Ishikawa (cell line): ENCODE results near the gene SMIM27.

Experiments
- CEBPB ChIP-seq: IDR thresholded peaks from 2 replicates; pipeline ENCODE4 v1.6.1; 2012
- CREB1 ChIP-seq: IDR thresholded peaks from 2 replicates; pipeline ENCODE4 v1.6.1; 2012; ENCODE audit warnings: low read depth
- EGR1 ChIP-seq: IDR thresholded peaks from 2 replicates; pipeline ENCODE4 v1.6.1; 2012
- EP300 ChIP-seq: IDR thresholded peaks from 2 replicates; pipeline ENCODE4 v1.6.1; 2012; ENCODE audit warnings: borderline replicate concordance
- FOXM1 ChIP-seq: IDR thresholded peaks from 2 replicates; pipeline ENCODE4 v1.6.1; 2012; ENCODE audit warnings: low read depth, borderline replicate concordance
- NFIC ChIP-seq: IDR thresholded peaks from 2 replicates; pipeline ENCODE4 v1.6.1; 2012
- RAD21 ChIP-seq: IDR thresholded peaks from 2 replicates; pipeline ENCODE4 v1.6.1; 2012; ENCODE audit warnings: low read depth
- TAF1 ChIP-seq: IDR thresholded peaks from 2 replicates; pipeline ENCODE4 v1.6.1; 2012; ENCODE audit warnings: low read depth, mild to moderate bottlenecking
- TCF12 ChIP-seq: IDR thresholded peaks from 2 replicates; pipeline ENCODE4 v1.6.1; 2012; ENCODE audit warnings: low read depth
- TEAD4 ChIP-seq: IDR thresholded peaks from 2 replicates; pipeline ENCODE4 v1.6.1; 2012
- YY1 ChIP-seq: IDR thresholded peaks from 2 replicates; pipeline ENCODE4 v1.6.1; 2012; ENCODE audit warnings: low read depth
- ZBTB7A ChIP-seq: IDR thresholded peaks from 2 replicates; pipeline ENCODE4 v1.6.1; 2012; ENCODE audit warnings: low read depth
- TF ChIP-seq, protein P1 (sequence below): IDR thresholded peaks from 2 replicates; pipeline ENCODE4 v1.6.1; 2012
- TF ChIP-seq, protein P2 (sequence below): IDR thresholded peaks from 2 replicates; pipeline ENCODE4 v1.6.1; 2012
- TF ChIP-seq, protein P3 (sequence below): IDR thresholded peaks from 2 replicates; pipeline ENCODE4 v1.6.1; 2012; ENCODE audit warnings: low read depth, mild to moderate bottlenecking

The SMIM27 gene

DNA sequence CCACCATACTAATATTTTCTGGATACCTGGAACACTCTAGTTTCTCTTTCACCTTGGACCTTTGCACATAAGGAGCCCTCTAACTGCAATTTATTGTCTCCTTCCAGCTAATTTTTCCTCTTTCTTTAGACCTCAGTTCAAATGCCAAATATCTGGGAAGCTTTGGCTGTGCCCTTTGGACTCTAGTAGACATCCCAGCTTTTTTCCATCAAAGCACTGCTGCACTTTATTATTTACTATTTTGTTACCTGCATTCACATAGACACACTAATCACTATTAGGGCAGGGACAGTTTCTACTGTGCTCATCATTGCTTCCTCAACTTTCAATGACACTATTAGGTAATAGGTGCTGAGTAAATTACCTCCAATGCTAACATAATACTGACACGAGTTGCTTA is 28.2 kb upstream of the SMIM27 start:
- TF ChIP-seq, protein P1, sequence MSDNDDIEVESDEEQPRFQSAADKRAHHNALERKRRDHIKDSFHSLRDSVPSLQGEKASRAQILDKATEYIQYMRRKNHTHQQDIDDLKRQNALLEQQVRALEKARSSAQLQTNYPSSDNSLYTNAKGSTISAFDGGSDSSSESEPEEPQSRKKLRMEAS: no peak
- TF ChIP-seq, protein P2, sequence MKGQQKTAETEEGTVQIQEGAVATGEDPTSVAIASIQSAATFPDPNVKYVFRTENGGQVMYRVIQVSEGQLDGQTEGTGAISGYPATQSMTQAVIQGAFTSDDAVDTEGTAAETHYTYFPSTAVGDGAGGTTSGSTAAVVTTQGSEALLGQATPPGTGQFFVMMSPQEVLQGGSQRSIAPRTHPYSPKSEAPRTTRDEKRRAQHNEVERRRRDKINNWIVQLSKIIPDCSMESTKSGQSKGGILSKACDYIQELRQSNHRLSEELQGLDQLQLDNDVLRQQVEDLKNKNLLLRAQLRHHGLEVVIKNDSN: no peak
- TF ChIP-seq, protein P3, sequence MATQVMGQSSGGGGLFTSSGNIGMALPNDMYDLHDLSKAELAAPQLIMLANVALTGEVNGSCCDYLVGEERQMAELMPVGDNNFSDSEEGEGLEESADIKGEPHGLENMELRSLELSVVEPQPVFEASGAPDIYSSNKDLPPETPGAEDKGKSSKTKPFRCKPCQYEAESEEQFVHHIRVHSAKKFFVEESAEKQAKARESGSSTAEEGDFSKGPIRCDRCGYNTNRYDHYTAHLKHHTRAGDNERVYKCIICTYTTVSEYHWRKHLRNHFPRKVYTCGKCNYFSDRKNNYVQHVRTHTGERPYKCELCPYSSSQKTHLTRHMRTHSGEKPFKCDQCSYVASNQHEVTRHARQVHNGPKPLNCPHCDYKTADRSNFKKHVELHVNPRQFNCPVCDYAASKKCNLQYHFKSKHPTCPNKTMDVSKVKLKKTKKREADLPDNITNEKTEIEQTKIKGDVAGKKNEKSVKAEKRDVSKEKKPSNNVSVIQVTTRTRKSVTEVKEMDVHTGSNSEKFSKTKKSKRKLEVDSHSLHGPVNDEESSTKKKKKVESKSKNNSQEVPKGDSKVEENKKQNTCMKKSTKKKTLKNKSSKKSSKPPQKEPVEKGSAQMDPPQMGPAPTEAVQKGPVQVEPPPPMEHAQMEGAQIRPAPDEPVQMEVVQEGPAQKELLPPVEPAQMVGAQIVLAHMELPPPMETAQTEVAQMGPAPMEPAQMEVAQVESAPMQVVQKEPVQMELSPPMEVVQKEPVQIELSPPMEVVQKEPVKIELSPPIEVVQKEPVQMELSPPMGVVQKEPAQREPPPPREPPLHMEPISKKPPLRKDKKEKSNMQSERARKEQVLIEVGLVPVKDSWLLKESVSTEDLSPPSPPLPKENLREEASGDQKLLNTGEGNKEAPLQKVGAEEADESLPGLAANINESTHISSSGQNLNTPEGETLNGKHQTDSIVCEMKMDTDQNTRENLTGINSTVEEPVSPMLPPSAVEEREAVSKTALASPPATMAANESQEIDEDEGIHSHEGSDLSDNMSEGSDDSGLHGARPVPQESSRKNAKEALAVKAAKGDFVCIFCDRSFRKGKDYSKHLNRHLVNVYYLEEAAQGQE: no peak
- no peak for TF ChIP-seq CEBPB
- no peak for TF ChIP-seq TEAD4
- no peak for TF ChIP-seq EP300
- TF ChIP-seq RAD21: no peak
- no peak for TF ChIP-seq YY1
- no peak for TF ChIP-seq ZBTB7A
- TF ChIP-seq TCF12: no peak
- no peak for TF ChIP-seq NFIC
- no peak for TF ChIP-seq EGR1
- no peak for TF ChIP-seq TAF1
- no peak for TF ChIP-seq CREB1
- no peak for TF ChIP-seq FOXM1

DNA sequence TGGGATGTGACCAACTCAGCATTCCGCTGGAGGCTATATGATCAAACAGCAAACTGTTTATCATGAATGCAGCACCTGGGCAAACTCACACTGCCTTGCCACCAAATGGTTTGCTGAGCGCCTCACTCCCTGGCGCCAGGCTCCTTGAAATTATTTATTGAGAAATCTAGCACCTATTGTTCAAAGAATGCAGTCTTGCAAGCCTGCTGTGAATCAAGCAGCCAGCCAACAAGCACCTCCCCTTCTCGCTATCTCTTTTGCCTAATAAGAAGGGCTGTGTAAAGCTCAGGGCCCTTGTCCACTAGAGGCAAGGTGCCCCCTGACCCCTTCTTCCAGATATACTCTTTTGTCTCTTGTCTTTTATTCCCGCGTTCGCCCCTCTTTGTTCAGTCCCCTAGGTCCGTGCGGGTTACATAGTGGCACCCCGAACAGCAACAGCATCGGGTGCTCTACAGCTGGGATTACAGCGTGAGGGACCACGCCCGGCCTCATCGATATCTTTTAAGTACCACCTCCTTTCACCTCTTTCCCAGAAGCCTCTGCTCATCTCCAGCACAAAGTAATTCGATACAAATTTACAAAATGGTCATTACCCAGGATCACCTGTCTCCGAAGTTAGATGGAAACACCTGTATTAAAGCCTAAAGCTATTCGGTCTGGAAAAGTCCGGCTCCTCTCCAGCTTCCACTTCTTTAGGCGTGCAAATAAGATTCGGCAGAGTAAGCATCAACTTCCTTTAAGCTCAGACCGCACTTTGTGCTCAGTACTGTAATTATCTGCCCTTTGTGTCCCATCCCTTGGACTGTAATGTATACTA is 27.0 kb upstream of the SMIM27 start:
- TF ChIP-seq CEBPB (peak; percentile 91), FOXM1 (peak; percentile 42; the same call in 1 of the 2 replicates), EP300 (peak; percentile 56; the same call in 1 of the 2 replicates), TCF12 (peak; percentile 73; the same call in 1 of the 2 replicates), CREB1 (no peak), TEAD4 (peak; percentile 78), ZBTB7A (no peak), NFIC (peak; percentile 71)
- TF ChIP-seq, protein P2: no peak

DNA sequence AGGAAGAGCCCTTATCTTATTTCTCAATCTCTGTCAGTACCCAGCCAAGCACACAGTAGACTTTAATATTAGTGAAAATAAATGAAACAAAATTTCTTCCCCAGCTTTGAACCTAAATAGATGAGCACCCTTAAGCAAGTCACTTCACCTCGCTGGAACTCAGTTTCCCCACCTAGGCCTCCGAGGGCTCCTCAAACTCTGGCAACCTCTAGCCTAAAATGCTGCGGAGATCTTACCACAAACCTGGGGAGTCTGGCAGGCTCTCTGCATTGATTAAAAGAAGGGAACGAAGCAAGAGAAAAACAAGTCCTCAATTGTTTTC is 26.5 kb upstream of the SMIM27 start:
- TF ChIP-seq TEAD4 (no peak), NFIC (no peak), FOXM1 (no peak), CEBPB (no peak), CREB1 (no peak), TAF1 (no peak), RAD21 (no peak)
- TF ChIP-seq, protein P1: no peak

DNA sequence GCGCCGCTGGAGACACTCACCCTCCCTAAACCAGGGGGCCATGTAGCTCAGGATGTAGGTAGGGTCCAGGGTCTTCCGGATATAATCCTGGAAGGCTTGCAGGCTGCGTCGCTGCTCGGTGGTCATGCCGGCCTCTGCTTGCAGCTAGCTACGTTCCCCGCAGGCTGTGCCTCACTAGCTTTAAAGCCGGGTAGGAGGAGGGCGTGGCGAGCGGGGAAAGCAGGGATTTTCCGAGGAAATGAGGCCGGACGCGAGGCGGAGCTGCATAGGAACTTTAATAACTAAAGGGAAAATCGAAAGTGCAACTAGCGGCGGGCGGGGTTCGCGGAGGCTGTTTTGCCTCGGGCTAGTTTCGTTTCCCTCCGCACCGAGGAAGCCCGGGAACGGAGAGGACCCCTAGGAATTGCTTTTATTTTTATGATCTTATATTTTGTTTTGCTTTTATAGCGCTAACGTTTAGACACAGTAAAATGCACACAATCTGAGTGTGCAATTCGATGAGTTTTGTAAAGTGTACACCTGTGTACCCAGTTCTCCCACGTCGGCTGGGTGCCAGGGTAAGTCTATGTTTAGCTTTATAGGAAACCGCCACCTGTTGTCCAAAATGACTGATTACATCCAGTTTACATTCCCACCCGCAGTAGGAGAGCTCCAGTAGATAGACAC is 26.0 kb upstream of the SMIM27 start, which contains the start of gene RIGI:
Gene RIGI, minus strand, starts transcription at position 156 of the 666 bp plus-strand sequence. Its CDS starts 30 bp downstream, at position 126.
- TF ChIP-seq TAF1 (no peak), YY1 (no peak), CREB1 (no peak), EP300 (no peak; the same call in 1 of the 2 replicates), RAD21 (peak; percentile 62), ZBTB7A (no peak), TEAD4 (peak; percentile 59; the same call in 1 of the 2 replicates), CEBPB (0 out of 2 replicates have a peak, but pooled peaks have one; percentile 2), NFIC (peak; percentile 81), EGR1 (0 out of 2 replicates have a peak, but pooled peaks have one; percentile 31), FOXM1 (peak; percentile 61; the same call in 1 of the 2 replicates), TCF12 (peak; percentile 50; the same call in 1 of the 2 replicates)
- TF ChIP-seq, protein P2: no peak
- TF ChIP-seq, protein P1: peak; percentile 24; the same call in 1 of the 2 replicates
- TF ChIP-seq, protein P3: no peak
